Raji (cell line): ENCODE results near the gene LTV1.

ENCODE experiments used
- POLR2A ChIP-seq: IDR thresholded peaks from 2 replicates; pipeline ENCODE4 v1.6.1; 2011; ENCODE audit warnings: low read depth, low read length, control low read depth; ENCODE audit not compliant: insufficient read depth

LTV1 gene

GRCh38 chr6:143842902-143843676 lies at the start of gene LTV1:
TSS of gene LTV1 (plus strand) at chr6:143843338. CDS start at chr6:143843478, 140 bp downstream.
- TF ChIP-seq POLR2A = peak; percentile 78

GRCh38 chr6:143802833-143803565 lies 40.1 kb upstream of the LTV1 start:
- TF ChIP-seq POLR2A = no peak

GRCh38 chr6:143803769-143804568 lies 39.2 kb upstream of the LTV1 start:
- TF ChIP-seq POLR2A = no peak

DNA sequence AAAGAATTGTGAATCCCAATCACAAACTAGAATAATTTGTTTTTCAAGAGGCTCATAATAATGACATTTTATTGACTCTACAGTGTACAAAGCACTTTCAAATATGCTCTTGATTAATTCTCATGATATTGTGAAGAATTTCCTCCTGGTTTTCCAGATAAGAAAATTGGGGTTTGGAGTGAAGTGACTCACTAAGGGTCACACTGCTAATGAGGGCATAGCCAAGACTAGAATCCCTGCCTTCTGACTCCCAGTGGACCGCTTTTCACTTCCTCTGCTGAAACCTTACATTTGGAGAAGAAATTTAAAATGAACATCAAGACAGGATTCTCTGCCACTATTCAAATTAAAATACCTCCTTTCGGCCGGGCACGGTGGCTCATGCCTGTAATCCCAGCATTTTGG lies 38.3 kb upstream of the LTV1 start:
- TF ChIP-seq POLR2A = no peak

GRCh38 chr6:143806282-143807102 lies 36.6 kb upstream of the LTV1 start:
- no peak for TF ChIP-seq POLR2A

GRCh38 chr6:143807103-143807772 lies 35.9 kb upstream of the LTV1 start:
- TF ChIP-seq POLR2A = no peak

DNA sequence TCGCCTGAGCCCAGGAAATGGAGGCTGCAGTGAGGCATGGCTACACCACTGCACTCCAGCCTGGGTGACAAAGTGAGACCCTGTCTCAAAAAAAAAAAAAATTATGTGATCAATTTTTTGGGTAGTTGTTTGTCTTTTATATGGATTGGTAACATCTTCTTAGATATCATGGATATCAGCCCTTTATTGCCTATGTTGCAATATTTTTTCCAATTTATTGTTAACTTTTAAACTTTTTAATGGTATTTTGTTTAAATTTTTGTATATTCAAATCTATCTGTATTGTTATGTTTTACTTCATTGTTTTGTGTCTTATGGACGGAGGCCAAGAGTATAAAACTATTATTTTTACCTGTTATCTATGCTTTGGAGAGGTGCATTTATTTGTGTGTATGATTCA lies 32.4 kb upstream of the LTV1 start:
- TF ChIP-seq POLR2A = no peak

GRCh38 chr6:143811501-143812157 lies 31.5 kb upstream of the LTV1 start:
- TF ChIP-seq POLR2A = no peak

- no peak for TF ChIP-seq POLR2A
Observed at GRCh38 chr6:143817621-143818020, 25.5 kb upstream of the LTV1 start.

- TF ChIP-seq POLR2A = no peak
Observed at GRCh38 chr6:143821359-143821758, 21.8 kb upstream of the LTV1 start.

- no peak for TF ChIP-seq POLR2A
Observed at GRCh38 chr6:143822584-143823024, 20.5 kb upstream of the LTV1 start.

DNA sequence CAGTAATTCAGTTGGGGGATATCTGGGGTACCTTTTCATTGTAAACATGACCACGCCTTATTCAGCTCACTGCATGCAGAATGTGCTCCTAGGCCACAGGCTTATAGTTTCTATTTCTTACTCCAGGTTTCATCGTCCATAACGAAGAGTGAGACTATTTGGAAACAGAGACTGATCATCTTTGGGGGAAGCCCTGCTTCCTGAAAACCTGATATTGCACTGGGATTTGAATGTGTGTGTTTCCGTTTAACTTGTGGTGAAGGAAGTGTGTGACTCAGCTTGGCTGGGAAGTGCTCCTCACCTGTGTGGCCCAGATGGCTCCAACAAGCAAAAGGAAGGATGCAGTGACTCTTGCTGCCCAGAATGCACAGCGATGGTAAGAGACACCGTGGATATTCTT lies 19.6 kb upstream of the LTV1 start:
- TF ChIP-seq POLR2A = no peak

DNA sequence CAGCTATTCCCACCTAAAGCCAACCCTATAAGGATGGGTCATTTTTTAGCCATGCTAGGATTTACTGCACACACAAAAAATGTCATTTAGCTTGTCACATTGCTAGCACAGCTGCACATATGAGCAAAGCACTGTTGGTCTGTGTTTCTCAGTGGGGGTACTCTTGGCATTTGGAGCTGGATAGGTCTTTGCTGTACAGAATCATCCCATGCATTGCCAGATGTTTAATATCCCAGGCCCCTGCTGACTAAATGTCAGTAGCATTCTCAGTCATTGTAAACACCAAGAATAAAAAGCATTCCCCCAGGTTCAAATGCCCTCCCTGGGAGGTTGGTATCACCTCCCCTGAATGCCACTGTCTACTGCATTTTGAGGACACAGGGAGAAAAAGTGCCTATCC lies 14.6 kb upstream of the LTV1 start:
- no peak for TF ChIP-seq POLR2A

DNA sequence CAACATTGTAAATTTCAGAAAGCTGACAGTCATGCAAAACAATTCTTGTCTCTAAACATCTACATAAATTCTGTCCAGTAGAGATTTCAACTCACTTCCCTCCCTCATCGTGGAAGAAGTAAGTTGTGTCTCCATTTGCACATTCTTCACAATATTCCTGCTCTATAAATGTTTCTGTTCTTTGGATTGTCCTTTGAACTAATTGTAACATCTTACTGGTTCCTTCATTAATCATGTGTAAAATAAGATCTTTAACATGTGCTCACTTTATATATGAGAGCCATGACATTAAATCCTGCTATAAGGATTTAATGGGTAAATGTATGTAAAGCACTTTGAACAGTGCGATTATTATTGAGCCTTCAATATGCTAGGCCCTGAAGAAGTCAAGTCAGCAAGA lies 7.0 kb upstream of the LTV1 start:
- TF ChIP-seq POLR2A = no peak

DNA sequence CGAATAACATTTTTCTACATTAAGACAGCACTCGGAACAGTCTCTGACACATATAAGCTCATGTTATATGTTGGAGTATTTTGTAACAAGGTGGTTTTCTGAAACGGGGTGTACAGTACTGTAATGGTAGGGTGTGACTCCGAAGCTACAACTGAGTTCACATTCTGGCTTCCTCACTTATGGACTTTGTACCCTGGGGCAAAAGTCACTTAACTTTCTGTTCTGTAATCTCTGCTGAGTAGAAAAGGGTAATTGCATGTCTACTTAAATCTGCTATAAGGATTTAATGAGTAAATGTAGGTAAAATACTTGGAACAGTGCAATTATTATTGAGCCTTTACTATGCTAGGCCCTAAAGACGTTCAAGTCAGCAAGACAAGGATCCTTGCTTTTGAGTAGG lies 4.7 kb upstream of the LTV1 start:
- TF ChIP-seq POLR2A = no peak
